ENCODE data around the gene CFAP97D1.
"Not testable (repeated sequence)": the region's sequence is repeated elsewhere in the genome, so short reads cannot be mapped to it uniquely, and the experiment has no call there.

The CFAP97D1 gene

GRCh38 chr17:43768943-43769342, 11.3 kb upstream of the CFAP97D1 start:
- no peak for DNase-seq

GRCh38 chr17:43769426-43769825, 10.8 kb upstream of the CFAP97D1 start:
- no peak for DNase-seq

- DNase-seq = no peak
Observed at GRCh38 chr17:43769859-43770258, 10.4 kb upstream of the CFAP97D1 start.

DNA sequence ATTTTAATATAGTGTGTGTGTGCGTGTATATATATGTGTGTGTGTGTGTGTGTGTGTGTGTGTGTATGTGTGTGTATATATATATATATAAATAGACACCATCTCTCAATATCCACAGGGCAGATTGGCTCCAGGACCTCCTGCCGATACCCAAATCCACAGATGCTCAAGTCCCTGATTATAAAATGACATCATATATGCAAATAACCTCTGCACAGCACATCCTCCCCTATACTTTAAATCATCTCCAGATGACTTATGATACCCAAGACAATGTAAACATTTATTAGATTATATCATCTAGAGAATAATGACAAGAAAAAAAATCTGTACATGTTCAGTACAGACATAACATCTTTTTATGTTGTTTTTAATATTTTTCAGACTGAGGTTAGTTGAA, 9.3 kb upstream of the CFAP97D1 start:
- no peak for DNase-seq

- no peak for DNase-seq
Observed at GRCh38 chr17:43771463-43771862, 8.8 kb upstream of the CFAP97D1 start.

DNA sequence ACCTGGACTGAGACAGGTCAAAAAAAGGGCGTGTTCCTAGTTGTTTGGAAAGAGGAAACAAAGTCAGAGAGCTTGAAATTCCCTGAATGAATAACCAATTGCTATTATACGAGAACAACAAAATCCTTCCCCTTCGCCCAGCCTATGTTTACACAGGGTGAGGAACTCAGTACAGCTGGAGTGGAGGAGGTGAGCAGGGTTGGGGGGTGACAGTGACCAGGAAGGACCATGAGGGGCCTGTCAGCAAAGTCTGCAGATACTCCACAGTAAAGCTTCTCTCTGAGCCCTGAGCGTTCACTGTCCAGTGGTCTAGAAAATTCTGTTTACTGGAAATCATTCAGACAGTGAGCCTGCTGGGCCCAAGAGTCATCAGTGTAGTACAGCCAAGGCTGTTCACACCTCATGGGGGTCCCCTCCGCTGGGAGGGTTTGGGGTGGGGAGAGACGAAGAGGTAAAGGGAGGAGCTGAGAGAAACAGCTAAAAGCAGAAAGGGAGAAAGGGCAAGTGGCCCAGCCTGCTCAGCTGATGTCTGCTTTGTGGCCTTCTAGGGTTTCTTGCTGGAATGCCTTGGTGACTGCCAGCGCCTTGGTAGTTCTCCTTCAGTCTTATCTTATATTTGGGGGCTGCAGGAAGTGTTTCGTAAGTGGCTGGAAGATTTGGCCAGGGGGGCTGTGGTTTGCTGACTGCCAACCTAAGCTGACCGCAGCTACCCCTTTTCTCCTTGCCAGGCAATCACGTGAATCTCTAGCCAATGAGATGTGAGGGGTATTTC, 7.2 kb upstream of the CFAP97D1 start:
- DNase-seq = no peak

GRCh38 chr17:43774304-43775250, 5.7 kb upstream of the CFAP97D1 start:
- DNase-seq = no peak

- DNase-seq = peak; percentile 66
Observed at GRCh38 chr17:43778337-43779144, 1.7 kb upstream of the CFAP97D1 start, which contains the start of gene DUSP3. Gene DUSP3 (minus strand): TSS chr17:43778977. CDS start chr17:43778924, 53 bp downstream.

DNA sequence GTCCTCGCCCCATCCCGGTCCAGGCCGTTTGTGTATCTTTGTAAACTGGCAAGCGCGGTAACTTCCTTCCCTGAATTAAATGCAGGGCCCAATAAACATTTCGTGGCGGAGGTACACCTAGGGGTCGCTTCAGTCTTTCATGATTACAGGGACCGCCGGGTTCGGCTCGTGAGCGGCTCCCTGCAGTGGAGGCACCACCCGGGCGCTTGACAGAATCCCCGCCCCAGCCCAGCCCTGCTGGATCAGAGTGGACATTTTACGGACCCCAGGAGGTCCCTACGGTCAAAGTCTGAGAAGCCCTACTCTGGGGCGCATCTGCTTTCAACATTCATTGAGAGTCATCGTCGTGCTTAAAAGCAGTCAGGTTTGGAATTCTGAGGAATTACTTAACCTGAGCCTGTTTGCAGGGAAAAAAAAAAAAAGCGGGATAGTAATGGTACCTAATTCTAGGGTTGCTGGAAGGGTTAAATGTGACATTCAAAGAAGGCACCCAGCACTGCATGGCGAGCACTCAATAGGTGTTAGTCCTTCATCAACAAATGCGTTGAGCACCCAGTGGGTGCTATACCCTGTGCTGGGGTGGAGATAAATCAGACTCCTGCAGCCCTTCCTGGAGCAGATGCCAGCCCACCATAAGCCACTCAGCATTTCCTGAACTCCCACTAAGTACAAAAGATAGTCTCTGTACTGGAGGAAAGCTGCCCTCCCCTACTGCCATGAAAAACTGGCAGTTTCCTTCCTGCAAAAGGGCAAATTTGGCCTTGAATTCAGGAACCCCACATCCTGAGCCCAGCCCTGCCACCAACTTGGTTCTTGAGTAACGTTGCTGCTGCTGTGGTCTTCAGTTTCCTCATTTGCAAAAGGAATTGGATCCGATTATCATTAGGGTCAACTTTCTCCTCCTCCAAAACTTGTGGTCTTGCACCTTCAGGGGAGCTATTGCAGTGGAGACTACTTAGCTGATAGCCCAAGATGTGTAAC, 800 bp upstream of the CFAP97D1 start:
- DNase-seq = no peak

DNA sequence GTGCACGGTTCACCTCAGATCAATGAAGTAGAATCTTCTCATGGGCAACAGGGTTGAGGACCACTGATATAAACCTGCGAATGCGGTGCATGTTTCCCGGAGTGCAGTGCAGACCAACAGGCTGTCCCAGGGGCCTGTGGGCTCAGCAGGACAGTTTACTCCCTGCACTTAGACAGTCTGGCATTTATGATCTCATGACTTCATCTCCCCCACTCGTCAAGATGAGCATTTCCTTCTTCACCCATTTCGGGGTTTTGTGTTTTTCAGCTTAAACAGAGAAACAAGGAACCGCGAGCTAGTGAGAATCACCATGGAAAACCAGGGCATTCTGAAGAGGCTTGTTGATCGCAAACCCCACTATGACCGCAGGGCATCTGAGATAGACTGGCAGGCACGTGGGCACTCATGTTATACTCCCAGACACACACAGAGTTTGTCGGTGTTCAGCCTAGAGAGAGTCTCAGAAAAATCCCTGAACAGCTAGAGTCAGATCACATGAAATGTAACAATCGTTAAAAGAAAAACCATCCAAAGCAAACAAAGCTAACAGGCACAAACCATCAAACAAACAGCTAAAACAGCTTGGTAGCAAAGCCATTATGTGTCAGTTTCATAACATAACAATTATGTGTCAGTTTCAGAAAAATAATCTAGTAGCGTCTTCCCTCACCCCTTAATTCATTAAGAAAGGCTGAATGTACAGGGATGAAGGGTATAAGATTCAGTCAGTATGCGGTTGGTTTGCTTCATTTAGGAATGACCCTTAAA, 2.9 kb downstream of the CFAP97D1 start:
- DNase-seq = no peak

- DNase-seq = no peak
Observed at GRCh38 chr17:43784068-43784467, 3.8 kb downstream of the CFAP97D1 start.

DNA sequence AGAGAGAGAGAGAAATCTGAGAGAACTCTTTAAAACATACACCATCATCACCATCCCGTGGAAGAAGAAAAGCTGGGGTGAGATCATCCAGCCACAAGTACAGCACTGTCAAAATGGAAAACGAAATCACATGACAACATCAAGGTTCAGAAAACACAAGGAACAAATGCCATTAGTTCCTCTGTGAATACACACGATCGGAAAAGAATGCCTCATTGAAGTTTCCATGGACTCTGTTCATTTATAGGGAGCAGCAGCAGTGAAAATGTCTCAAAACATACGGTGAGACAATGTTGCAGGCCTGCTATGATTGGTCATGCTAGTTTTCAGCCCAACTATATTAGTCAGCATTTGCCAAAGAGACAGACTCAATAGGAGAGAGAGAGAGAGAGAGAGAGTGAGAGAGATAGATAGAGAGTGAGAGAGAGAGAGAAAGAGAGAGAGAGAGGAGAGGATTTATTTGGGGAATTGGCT, 4.4 kb downstream of the CFAP97D1 start:
- no peak for DNase-seq

- DNase-seq = no peak
Observed at GRCh38 chr17:43787728-43788127, 7.5 kb downstream of the CFAP97D1 start.

DNA sequence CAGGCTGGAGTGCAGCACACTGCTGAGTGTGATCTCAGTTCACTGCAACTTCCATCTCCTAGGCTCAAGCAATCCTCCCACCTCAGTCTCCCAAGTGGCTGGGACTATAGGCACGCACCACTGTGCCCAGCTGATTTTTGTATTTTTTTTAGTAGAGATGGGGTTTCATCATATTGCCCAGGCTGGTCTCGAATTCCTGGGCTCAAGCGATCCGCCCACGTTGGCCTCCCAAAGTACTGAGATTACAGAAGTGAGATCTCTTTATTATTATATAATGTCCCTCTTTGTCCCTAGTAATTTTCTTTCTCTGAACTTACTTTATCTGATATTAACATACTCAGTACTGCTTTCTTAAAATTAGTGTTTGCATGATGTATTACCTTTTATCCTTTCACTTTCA, 8.3 kb downstream of the CFAP97D1 start:
- no peak for DNase-seq

DNA sequence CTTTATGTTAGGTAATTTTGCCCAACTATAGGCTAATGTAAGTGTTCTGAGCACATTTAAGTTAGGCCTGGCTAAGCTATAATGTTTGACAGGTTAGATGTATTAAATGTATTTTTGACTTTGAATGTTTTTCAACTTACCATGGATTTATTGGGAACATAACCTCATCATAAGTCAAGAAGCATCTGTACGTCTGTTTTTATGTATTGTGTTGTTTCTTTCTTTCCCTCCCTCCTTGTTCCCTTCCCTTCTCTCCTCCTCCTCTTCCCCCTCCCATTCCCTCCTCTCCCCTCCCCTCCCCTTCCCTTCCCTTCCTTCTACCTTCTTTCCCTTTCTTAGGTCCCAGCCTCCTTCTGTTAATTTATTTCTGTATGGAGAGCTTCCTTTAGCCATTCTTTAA, 9.2 kb downstream of the CFAP97D1 start:
- DNase-seq = no peak

- DNase-seq = no peak
Observed at GRCh38 chr17:43790311-43790940, 10.2 kb downstream of the CFAP97D1 start.

DNA sequence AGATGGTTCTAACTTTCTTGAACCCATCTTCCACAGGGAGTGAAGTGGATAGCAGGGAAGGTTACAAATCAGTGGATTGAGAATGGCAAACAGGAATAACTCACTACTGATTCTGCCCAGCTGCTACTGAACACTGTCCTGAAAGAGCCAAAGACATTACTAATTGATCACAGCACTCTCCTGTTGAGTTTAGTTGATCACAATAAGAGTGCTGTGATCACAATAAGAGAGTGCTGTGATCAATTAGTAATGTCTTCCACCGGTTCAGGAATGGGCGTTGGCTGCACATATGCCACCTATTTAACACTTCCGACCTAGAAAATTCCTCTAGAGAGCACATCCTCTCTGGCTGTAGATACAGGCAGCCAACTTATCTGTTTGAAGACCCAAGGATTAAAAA, 11.4 kb downstream of the CFAP97D1 start:
- DNase-seq = peak; percentile 86

DNA sequence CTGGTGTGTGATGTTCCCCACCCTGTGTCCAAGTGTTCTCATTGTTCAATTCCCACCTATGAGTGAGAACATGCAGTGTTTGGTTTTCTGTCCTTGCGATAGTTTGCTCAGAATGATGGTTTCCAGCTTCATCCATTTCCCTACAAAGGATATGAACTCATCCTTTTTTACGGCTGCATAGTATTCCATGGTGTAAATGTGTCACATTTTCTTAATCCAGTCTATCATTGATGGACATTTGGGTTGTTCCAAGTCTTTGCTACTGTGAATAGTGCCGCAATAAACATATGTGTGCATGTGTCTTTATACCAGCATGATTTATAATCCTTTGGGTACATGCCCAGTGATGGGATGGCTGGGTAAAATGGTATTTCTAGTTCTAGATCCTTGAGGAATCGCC, 12.4 kb downstream of the CFAP97D1 start:
- DNase-seq = not testable (repeated sequence)

GRCh38 chr17:43798024-43798423, 17.8 kb downstream of the CFAP97D1 start:
- DNase-seq = not testable (repeated sequence)

DNA sequence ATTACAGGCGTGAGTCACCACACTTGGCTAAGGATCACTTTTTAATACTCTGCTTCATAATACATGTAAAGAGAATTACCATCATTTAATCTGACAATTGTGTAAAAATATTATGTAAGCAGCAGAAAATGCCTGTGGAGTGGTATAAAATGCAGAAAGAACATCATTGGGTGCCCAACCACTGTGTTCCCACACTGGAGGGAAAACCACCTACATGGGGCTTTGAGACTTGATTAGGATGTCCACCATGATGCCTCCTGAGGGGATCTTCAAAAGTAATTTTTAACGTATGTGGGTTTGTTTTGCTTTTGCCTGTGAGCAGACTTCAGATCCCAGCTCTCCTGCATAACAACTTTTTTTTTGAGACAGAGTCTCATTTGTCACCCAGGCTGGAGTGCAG, 18.8 kb downstream of the CFAP97D1 start:
- no peak for DNase-seq

All from NCI-H2171 (cell line).